D721Med (cell line): ENCODE results near the gene HOXA5.

Experiments
- DNase-seq: peaks from one replicate; pipeline ENCODE4 v3.0.0; 2011; ENCODE audit warnings: low spot score; ENCODE audit not compliant: insufficient read length
- FAIRE-seq: peaks from 2 replicates; lab custom pipeline; 2011; peaks lifted over from hg19 to GRCh38; lab: Jason Lieb, UNC
- TF ChIP-seq, protein P1 (sequence below): IDR thresholded peaks from 2 replicates; pipeline ENCODE4 v1.5.1; 2012; ENCODE audit warnings: mild to moderate bottlenecking, control low read depth; ENCODE audit not compliant: insufficient read depth; ENCODE audit errors: missing control alignments

Gene HOXA5

DNA sequence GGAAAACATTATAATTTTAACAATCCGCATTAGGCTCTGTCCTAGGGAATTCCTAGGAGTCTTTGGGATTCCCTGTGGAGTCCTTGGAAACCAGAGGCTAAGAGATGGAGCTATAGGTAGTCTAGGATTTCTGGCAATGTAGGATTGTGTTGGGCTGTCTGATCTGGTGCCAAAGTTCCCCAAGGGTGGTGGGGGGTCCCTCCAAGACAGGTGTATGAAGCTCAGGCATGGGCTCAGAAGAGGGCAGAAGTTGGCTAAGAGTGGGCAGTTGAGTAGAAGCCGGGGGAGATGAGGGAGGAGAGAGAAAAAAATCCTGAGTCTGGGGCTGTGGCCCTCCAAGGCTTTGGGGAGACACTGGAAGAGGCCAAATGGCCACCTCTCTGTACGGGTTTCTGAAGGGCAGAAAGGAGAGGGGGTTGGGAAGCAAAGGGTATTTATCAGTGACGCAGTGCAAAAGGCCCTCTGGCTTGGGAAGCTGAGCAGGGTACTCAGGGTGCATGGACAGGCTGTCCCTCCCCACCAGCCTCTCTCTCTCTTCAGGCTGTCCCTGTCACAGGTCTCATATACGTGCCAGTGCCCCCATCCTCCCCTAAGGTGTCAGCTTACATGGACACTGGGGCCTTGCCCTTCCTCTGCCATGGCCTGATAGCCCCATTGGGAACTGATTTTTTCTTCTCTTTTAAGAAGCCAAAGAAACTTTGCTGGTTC lies 3.2 kb upstream of the HOXA5 start:
- no peak for FAIRE-seq
- DNase-seq, result no peak
- TF ChIP-seq, protein P1, sequence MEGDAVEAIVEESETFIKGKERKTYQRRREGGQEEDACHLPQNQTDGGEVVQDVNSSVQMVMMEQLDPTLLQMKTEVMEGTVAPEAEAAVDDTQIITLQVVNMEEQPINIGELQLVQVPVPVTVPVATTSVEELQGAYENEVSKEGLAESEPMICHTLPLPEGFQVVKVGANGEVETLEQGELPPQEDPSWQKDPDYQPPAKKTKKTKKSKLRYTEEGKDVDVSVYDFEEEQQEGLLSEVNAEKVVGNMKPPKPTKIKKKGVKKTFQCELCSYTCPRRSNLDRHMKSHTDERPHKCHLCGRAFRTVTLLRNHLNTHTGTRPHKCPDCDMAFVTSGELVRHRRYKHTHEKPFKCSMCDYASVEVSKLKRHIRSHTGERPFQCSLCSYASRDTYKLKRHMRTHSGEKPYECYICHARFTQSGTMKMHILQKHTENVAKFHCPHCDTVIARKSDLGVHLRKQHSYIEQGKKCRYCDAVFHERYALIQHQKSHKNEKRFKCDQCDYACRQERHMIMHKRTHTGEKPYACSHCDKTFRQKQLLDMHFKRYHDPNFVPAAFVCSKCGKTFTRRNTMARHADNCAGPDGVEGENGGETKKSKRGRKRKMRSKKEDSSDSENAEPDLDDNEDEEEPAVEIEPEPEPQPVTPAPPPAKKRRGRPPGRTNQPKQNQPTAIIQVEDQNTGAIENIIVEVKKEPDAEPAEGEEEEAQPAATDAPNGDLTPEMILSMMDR, result no peak

DNA sequence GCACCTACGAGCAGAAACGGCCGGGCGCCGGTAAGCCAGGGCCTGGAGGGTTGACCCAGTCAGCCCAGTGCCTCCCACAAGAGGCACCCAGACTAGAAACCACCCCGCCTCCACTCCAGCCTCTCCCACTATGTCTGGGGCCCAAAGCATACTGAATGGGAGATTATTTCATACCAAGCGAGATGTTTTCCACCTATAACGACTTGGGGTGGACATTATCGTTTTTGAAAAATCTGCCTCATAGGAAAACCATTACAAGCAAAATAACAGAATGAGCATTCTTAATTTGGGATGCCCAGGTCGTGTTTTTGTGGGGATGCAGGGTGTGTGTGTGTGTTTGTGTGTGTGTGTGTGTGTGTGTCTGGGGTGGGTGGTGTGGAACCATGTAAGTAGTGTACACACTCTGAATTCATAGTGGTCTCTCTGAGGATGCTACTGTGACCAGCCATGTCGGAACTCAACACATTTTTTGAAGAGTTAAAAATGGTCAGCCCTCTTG lies 2.5 kb upstream of the HOXA5 start:
- TF ChIP-seq, protein P1, result no peak
- FAIRE-seq, result no peak

DNA sequence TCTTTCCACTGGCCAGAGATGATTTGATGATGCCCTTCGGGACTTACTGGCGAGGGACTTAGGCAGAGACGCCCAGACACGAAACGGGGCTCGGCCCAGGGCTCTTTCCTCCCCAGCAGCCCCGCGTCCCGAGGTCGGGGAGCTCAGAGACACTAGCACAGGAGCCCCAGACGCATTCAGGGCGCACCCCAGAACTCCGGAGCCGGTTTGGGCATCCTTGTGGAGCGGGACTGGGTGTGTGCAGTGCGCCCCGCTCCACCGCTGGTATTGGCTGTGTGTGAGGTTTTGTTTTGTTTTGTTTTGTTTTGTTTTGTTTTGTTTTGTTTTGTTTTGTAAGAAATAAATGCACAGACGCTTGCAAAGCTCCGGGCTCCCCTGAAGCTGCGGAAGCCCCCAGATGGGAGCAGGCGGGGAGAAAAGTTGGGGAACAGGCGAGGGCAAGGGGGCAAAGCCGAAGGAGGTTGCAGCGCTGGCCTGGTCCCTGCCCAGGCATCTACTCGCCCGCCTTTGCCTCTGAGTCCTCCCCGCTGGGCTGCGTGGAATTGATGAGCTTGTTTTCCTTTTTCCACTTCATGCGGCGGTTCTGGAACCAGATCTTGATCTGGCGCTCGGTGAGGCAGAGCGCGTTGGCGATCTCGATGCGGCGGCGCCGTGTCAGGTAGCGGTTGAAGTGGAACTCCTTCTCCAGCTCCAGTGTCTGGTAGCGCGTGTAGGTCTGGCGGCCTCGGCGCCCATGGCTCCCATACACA lies 1.9 kb upstream of the HOXA5 start:
- no peak for FAIRE-seq
- TF ChIP-seq, protein P1, result no peak
- no peak for DNase-seq

More for the DNA sequence above, 2.5 kb upstream of the HOXA5 start:
- DNase-seq, result no peak

DNA sequence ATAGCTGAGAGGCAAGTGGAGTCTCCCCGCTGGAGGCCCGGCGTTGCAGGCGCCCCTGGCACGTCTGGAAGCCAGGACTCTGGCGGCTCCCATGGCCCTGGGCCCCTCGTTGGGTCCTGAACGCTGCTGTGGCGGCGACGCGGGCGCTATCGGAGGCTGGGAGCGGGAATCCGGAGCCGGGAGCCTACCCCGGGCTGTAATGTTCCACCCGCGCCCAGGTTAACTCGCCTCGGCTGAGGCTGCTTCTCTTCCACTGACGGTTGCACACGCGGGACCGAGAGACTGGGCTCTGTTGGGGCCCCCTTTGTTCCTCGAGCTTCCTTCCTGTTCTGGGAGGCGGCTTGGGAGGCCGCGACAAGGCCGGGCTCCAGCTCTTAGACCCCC lies 1.3 kb upstream of the HOXA5 start:
- TF ChIP-seq, protein P1, result no peak
- FAIRE-seq (no peak), DNase-seq (no peak)

DNA sequence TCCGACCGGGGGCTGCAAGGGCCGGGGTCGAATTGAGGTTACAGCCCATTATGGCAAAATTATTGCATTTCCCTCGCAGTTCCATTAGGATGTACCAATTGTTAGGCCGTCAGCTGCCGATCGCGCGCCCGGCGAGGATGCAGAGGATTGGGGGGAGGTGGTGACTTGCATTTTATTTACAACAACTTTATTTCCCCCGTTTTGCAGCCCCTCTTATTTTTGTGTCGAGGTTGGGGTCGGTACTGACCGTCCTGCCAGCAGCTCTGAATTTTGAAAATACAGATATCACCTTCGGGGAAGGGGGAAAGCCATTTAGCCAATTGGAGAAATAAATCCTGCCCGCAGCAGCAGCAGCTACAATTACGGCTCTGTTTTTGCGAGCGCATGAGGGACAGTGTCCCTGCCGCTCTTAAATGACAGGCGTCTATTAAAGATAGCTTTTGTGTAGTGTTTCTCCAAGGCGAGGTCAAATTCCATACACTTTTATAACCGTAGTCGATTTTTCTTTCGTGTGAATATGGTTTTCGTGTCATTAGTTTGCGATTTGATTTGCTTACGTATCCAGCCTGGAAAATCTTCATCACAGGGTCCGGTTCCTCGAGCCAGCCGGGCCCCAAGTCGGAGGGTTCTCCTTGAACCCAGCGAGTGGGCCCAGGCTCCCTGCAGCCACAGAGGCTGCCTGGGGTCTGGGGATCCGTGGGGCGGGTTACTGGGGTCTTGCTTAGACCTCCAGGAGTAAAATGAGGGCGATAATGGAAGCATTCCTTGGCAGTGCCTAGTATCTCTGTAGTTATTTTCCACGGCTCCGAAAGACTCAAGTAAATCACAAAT lies 684 bp upstream of the HOXA5 start:
- TF ChIP-seq, protein P1, result no peak
- DNase-seq, result no peak
- FAIRE-seq, result no peak

DNA sequence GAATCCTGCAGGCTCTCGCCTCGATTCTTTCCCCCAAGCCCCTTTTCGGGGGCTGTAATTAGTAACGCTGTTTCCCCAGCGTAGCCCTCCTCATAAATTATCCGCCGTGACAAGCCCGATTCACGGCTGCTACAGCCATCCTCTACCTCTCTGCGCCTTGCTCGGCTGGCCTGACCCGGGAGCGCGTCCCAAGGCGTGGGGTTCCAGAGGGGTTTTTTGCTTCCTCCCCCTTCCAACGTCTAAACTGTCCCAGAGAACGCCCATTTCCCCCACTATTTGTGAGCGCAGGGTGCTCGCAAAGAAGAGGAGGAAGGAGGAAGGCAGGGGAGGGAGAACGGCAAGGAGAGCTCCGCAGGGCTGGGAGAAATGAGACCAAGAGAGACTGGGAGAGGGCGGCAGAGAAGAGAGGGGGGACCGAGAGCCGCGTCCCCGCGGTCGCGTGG lies 880 bp downstream of the HOXA5 start:
- FAIRE-seq (no peak), DNase-seq (no peak)
- TF ChIP-seq, protein P1, result no peak
